Measurements from ENCODE around the gene GOLGA6B. TPM values are rescaled to one million over a fixed set of nuclear protein-coding genes. Genes with fewer than 3 reads are reported as not detected.
A peak's percentile ranks its signal among the peaks of the same experiment; 100 is the strongest.

Gene GOLGA6B
- total and polyA plus RNA-seq, 2 of the 13 experiments (the other 11 are each of a cell fraction or from before 2014, with no cell fraction given): 0.04 TPM; not detected in 1

- WGBS (ENCODE audit: low lambda C conversion rate): 94% methylated on average over 5 of the region's 5 CpGs
- CTCF ChIA-PET (ENCODE audit: low intra/inter-chr PET ratio, low total read pairs): no interaction called here
- Histone ChIP-seq H3K27ac (ENCODE audit: extremely low read length, insufficient read depth, low read length) (no peak overlapping the region), H2AFZ (ENCODE audit: low read length) (no peak overlapping the region), H3K9ac (ENCODE audit: insufficient read depth, low read depth, low read length) (no peak overlapping the region), H3K79me2 (ENCODE audit: insufficient read depth, low read length) (peaks cover 3% of the 10 kb centered on the region), H3K4me3 (replicated peaks in 1 of 3; ENCODE audit: insufficient read depth in 1 of 3, low read depth in 2 of 3, low read length in 3 of 3) (no peak overlapping the region), H4K20me1 (ENCODE audit: insufficient read depth, low read length) (no peaks in the 10 kb centered on the region), H3K9me3 (ENCODE audit: low read length) (no peaks in the 10 kb centered on the region), H3K4me2 (ENCODE audit: low read depth, low read length) (no peak overlapping the region), H3K4me1 (ENCODE audit: insufficient read depth, low read length) (no peaks in the 10 kb centered on the region), H3K36me3 (replicated peaks in 1 of 2; ENCODE audit: control insufficient read depth in 1 of 2, insufficient read depth in 2 of 2, low read length in 2 of 2) (no peaks in the 10 kb centered on the region), H3K27me3 (ENCODE audit: control insufficient read depth in 1 of 2, insufficient read depth in 2 of 2, low read length in 2 of 2) (no peaks in the 10 kb centered on the region)
- intact Hi-C loops (cut with micrococcal nuclease; ENCODE audit: unreplicated experiment) (no loop called here), in situ Hi-C loops (cut with HindIII; ENCODE audit: extremely low pct_ligation_motif_present, low pct_unique_long_range_greater_than_20kb) (no loop called here)
- POLR2A ChIA-PET: no interaction called here
- FAIRE-seq: no peak
- no TSS peak for BruUV-seq (replicated peaks)
- TF ChIP-seq MAFK (conservative IDR thresholded peaks at IDR 0.05 in 1 of 2, IDR thresholded peaks at IDR 0.05 in 1 of 2; ENCODE audit: low read length in 2 of 2) (peak; percentile 40 to 67; a peak in 3 of 4 replicates), MAFF (IDR thresholded peaks at IDR 0.05; ENCODE audit: low read depth, low read length) (peak; percentile 37; the same call in 1 of the 2 replicates), ZNF362 (CRISPR knock-in tag; IDR thresholded peaks at IDR 0.05; ENCODE audit: borderline replicate concordance) (no peak), ZNF543 (CRISPR knock-in tag; IDR thresholded peaks at IDR 0.05) (no peak), ZNF143 (CRISPR knock-in tag; IDR thresholded peaks at IDR 0.05) (no peak)
- ATAC-seq: no peak
- no peak for DNase-seq (ENCODE audit: low spot score)
These were observed 44.4 kb downstream of the GOLGA6B start for GRCh38 chr15:72698938-72699337.

- ChIA-PET POLR2A (no interaction called here), CTCF (ENCODE audit: low intra/inter-chr PET ratio, low total read pairs) (no interaction called here)
- no peaks in the 10 kb centered on the region for H4K20me1 ChIP-seq (ENCODE audit: insufficient read depth, low read length)
- DNase-seq (ENCODE audit: low spot score) (no peak), FAIRE-seq (no peak), ATAC-seq (no peak)
- 97% methylated on average over 9 of the region's 9 CpGs for whole genome bisulfite sequencing (ENCODE audit: low lambda C conversion rate)
- H3K27me3 ChIP-seq (ENCODE audit: control insufficient read depth in 1 of 2, insufficient read depth in 2 of 2, low read length in 2 of 2): no peaks in the 10 kb centered on the region
- no peak overlapping the region for H3K4me2 ChIP-seq (ENCODE audit: low read depth, low read length)
- H3K9me3 ChIP-seq (ENCODE audit: low read length): no peaks in the 10 kb centered on the region
- H2AFZ ChIP-seq (ENCODE audit: low read length): no peak overlapping the region
- no peak overlapping the region for H3K9ac ChIP-seq (ENCODE audit: insufficient read depth, low read depth, low read length)
- H3K36me3 ChIP-seq (replicated peaks in 1 of 2; ENCODE audit: control insufficient read depth in 1 of 2, insufficient read depth in 2 of 2, low read length in 2 of 2): no peaks in the 10 kb centered on the region
- BruUV-seq (replicated peaks): no TSS peak
- H3K4me3 ChIP-seq (replicated peaks in 1 of 3; ENCODE audit: insufficient read depth in 1 of 3, low read depth in 2 of 3, low read length in 3 of 3): no peak overlapping the region
- intact Hi-C loops (cut with micrococcal nuclease; ENCODE audit: unreplicated experiment) (no loop called here), in situ Hi-C loops (cut with HindIII; ENCODE audit: extremely low pct_ligation_motif_present, low pct_unique_long_range_greater_than_20kb) (no loop called here)
- no peaks in the 10 kb centered on the region for H3K4me1 ChIP-seq (ENCODE audit: insufficient read depth, low read length)
- H3K27ac ChIP-seq (ENCODE audit: extremely low read length, insufficient read depth, low read length): no peak overlapping the region
- H3K79me2 ChIP-seq (ENCODE audit: insufficient read depth, low read length): peaks cover 3% of the 10 kb centered on the region
- TF ChIP-seq HNRNPK (IDR thresholded peaks at IDR 0.05; ENCODE audit: low read depth, low read length, poor library complexity, severe bottlenecking) (no peak), TAF15 (IDR thresholded peaks at IDR 0.05; ENCODE audit: low read depth, low read length, poor library complexity, severe bottlenecking) (no peak), ZNF354B (CRISPR knock-in tag; IDR thresholded peaks at IDR 0.05) (no peak), EHMT2 (IDR thresholded peaks at IDR 0.05; ENCODE audit: borderline replicate concordance, low read depth, low read length) (no peak), ISL2 (CRISPR knock-in tag; IDR thresholded peaks at IDR 0.05) (no peak), CTCF (CRISPR knock-in tag; IDR thresholded peaks at IDR 0.05) (no peak), ZNF572 (CRISPR knock-in tag; IDR thresholded peaks at IDR 0.05) (no peak), ZNF383 (CRISPR knock-in tag; IDR thresholded peaks at IDR 0.05; ENCODE audit: borderline replicate concordance) (no peak), HOMEZ (CRISPR knock-in tag; IDR thresholded peaks at IDR 0.05; ENCODE audit: low read depth) (no peak), FOXK1 (CRISPR knock-in tag; IDR thresholded peaks at IDR 0.05; ENCODE audit: borderline replicate concordance, low read depth) (no peak), YEATS4 (CRISPR knock-in tag; IDR thresholded peaks at IDR 0.05; ENCODE audit: borderline replicate concordance) (no peak)
These were observed 45.6 kb downstream of the GOLGA6B start for GRCh38 chr15:72700076-72700475.

Data from HepG2 (cell line).